ENCODE measurements around the gene KCNJ1. TPM values are rescaled to one million over a fixed set of nuclear protein-coding genes. Genes with fewer than 3 reads are reported as not detected.

The KCNJ1 gene
- total and polyA plus RNA-seq, 2 donors (not counting 3 experiments of a cell fraction or from before 2014, with no cell fraction given): not detected

DNA sequence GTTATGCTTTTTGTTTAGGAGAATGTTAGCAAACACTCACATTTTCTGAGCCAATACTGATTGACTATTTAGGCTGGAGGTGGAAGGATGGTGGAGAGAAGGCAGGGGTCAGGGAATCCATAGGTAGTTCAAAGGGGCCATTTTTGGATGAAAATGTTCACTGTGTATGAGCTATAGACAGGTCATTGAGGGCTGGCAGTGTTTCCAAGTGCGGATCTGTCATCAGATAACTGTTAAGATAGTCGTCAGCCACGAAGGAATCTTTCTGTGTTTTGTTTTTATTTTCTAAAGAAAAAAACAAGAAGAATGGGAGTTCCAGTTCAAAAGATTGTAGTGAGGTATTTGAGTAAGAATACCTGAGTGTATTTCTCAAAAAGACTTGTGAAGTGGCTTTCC, 27.2 kb upstream of the KCNJ1 start:
- POLR2A ChIA-PET: no interaction called here
- H3K27me3 ChIP-seq (ENCODE audit: control insufficient read depth in 2 of 2, insufficient read depth in 2 of 2, low read length in 2 of 2): peaks cover 13 to 17% of the 10 kb centered on the region in 2 experiments
- no peaks in the 10 kb centered on the region for H3K79me2 ChIP-seq (ENCODE audit: control insufficient read depth, insufficient read depth, low read length)
- no peak overlapping the region for H3K4me2 ChIP-seq (ENCODE audit: insufficient read depth, low read length)
- TF ChIP-seq MYC (IDR thresholded peaks at IDR 0.05; ENCODE audit: low read depth, low read length) (no peak), GATA2 (IDR thresholded peaks at IDR 0.05; ENCODE audit: insufficient read depth, insufficient read length, low read depth, low read length) (no peak), MAX (IDR thresholded peaks at IDR 0.05; ENCODE audit: insufficient read depth, insufficient read length) (no peak), CTCF (IDR thresholded peaks at IDR 0.05; ENCODE audit: extremely low read depth in 1 of 2, insufficient read depth in 1 of 2, low read depth in 1 of 2, low read length in 2 of 2) (no peak), JUN (IDR thresholded peaks at IDR 0.05; ENCODE audit: borderline replicate concordance, insufficient read depth, insufficient read length, low read depth) (no peak), FOS (IDR thresholded peaks at IDR 0.05; ENCODE audit: borderline replicate concordance, insufficient read depth, low read length) (no peak), POLR2A (IDR thresholded peaks at IDR 0.05; ENCODE audit: low read depth, low read length) (no peak), POLR2AphosphoS5 (IDR thresholded peaks at IDR 0.05; ENCODE audit: insufficient read depth, low read depth, low read length) (no peak), EZH2 (IDR thresholded peaks at IDR 0.05; ENCODE audit: borderline replicate concordance, low read depth, low read length, severe bottlenecking) (no peak)
- H3K9ac ChIP-seq (replicated peaks; ENCODE audit: extremely low read depth, insufficient read depth, low read length): no peak overlapping the region
- no peaks in the 10 kb centered on the region for H3K9me1 ChIP-seq (replicated peaks; ENCODE audit: control insufficient read depth, extremely low read depth, insufficient read depth, low read length)
- dilution Hi-C loops (cut with MboI; ENCODE audit: extremely low pct_ligation_motif_present, low sequenced_read_pairs): no loop called here
- FAIRE-seq (no peak), DNase-seq (ENCODE audit: low read depth, low spot score) (no peak)
- no TSS peak for BruUV-seq (replicated peaks)
- no peak overlapping the region for H3K4me3 ChIP-seq (replicated peaks in 1 of 3; ENCODE audit: insufficient read depth in 1 of 3, low read depth in 1 of 3, low read length in 3 of 3)
- H2AFZ ChIP-seq (ENCODE audit: low read depth, low read length): no peak overlapping the region
- CTCF ChIA-PET: interaction anchor here (1.4 to 4.0 kb wide), 2 partner anchors 9 to 62 kb away, joined by 7 to 28 read pairs; no protein-coding TSS in a partner anchor
- no peak overlapping the region for H3K27ac ChIP-seq (ENCODE audit: insufficient read depth, low read depth, low read length)
- intact Hi-C loops (cut with micrococcal nuclease): no loop called here
- H3K9me3 ChIP-seq (replicated peaks; ENCODE audit: control insufficient read depth, insufficient read depth, low read length): no peaks in the 10 kb centered on the region
- peaks cover 5% of the 10 kb centered on the region for H3K4me1 ChIP-seq (ENCODE audit: control insufficient read depth, extremely low read depth, insufficient read depth, low read length)
- no peaks in the 10 kb centered on the region for H3K36me3 ChIP-seq (ENCODE audit: control insufficient read depth in 2 of 2, extremely low read depth in 1 of 2, insufficient read depth in 2 of 2, low read length in 2 of 2)
- no peaks in the 10 kb centered on the region for H4K20me1 ChIP-seq (replicated peaks; ENCODE audit: control insufficient read depth, extremely low read depth, insufficient read depth, low read length)
